ENCODE data around the gene OTOGL.

OTOGL gene

GRCh38 chr12:80201908-80202307 lies 102.6 kb downstream of the OTOGL start:
- no peak for TF ChIP-seq CTCF (IDR thresholded peaks at IDR 0.05; ENCODE audit: low read depth, low read length)
- no peak for DNase-seq (ENCODE audit: low read depth, low spot score)
- no peak overlapping the region for H3K4me3 ChIP-seq (ENCODE audit: low read depth, low read length)
- in situ Hi-C loops (cut with HindIII; ENCODE audit: low sequenced_read_pairs), result no loop called here

GRCh38 chr12:80205960-80206359 lies 106.6 kb downstream of the OTOGL start:
- no peak overlapping the region for H3K4me3 ChIP-seq (ENCODE audit: low read depth, low read length)
- no peak for DNase-seq (ENCODE audit: low read depth, low spot score)
- in situ Hi-C loops (cut with HindIII; ENCODE audit: low sequenced_read_pairs), result no loop called here
- no peak for TF ChIP-seq CTCF (IDR thresholded peaks at IDR 0.05; ENCODE audit: low read depth, low read length)

- TF ChIP-seq CTCF (IDR thresholded peaks at IDR 0.05; ENCODE audit: low read depth, low read length), result no peak
- no peak for DNase-seq (ENCODE audit: low read depth, low spot score)
- in situ Hi-C loops (cut with HindIII; ENCODE audit: low sequenced_read_pairs), result no loop called here
- H3K4me3 ChIP-seq (ENCODE audit: low read depth, low read length), result no peak overlapping the region
These were observed 108.7 kb downstream of the OTOGL start for GRCh38 chr12:80208071-80208470.

GRCh38 chr12:80211671-80212070 lies 112.3 kb downstream of the OTOGL start:
- in situ Hi-C loops (cut with HindIII; ENCODE audit: low sequenced_read_pairs), result no loop called here
- no peak for DNase-seq (ENCODE audit: low read depth, low spot score)
- H3K4me3 ChIP-seq (ENCODE audit: low read depth, low read length), result no peak overlapping the region
- TF ChIP-seq CTCF (IDR thresholded peaks at IDR 0.05; ENCODE audit: low read depth, low read length), result no peak

GRCh38 chr12:80212938-80213645 lies 113.8 kb downstream of the OTOGL start:
- TF ChIP-seq CTCF (IDR thresholded peaks at IDR 0.05; ENCODE audit: low read depth, low read length), result no peak
- in situ Hi-C loops (cut with HindIII; ENCODE audit: low sequenced_read_pairs), result no loop called here
- H3K4me3 ChIP-seq (ENCODE audit: low read depth, low read length), result no peak overlapping the region
- no peak for DNase-seq (ENCODE audit: low read depth, low spot score)

- DNase-seq (ENCODE audit: low read depth, low spot score), result no peak
- H3K4me3 ChIP-seq (ENCODE audit: low read depth, low read length), result no peak overlapping the region
- in situ Hi-C loops (cut with HindIII; ENCODE audit: low sequenced_read_pairs), result no loop called here
- TF ChIP-seq CTCF (IDR thresholded peaks at IDR 0.05; ENCODE audit: low read depth, low read length), result no peak
These were observed 114.5 kb downstream of the OTOGL start for GRCh38 chr12:80213871-80214270.

Measured in astrocyte of the spinal cord (primary cell).